Liver (tissue), 3 donors: Measurements from ENCODE around the gene SSR3.

ENCODE experiments used
- ATF3 ChIP-seq: IDR thresholded peaks from 2 replicates; pipeline ENCODE4 v1.6.1; 2016; ENCODE audit warnings: antibody characterized with exemption
- CTCF ChIP-seq: fragments of 150-350 bp; IDR thresholded peaks from 2 replicates; pipeline ENCODE4 v1.5.1; 2017; ENCODE audit warnings: improper control_type of control experiment, low read depth, low read length; ENCODE audit not compliant: missing input control
- EGR1 ChIP-seq, 2 donors: IDR thresholded peaks; 2 replicates each; pipeline ENCODE4 v1.6.1; 2016 to 2018; ENCODE audit warnings: antibody characterized with exemption in 2 of 2, low read depth in 2 of 2
- FOXA1 ChIP-seq: IDR thresholded peaks from 2 replicates; pipeline ENCODE4 v1.6.1; 2016; ENCODE audit warnings: antibody characterized with exemption
- FOXA2 ChIP-seq: IDR thresholded peaks from 2 replicates; pipeline ENCODE4 v1.6.1; 2016; ENCODE audit warnings: antibody characterized with exemption
- GABPA ChIP-seq, 2 donors: IDR thresholded peaks in 1 of 2; conservative IDR thresholded peaks in 1 of 2; 2 replicates each; pipeline ENCODE4 v1.6.1; 2016; ENCODE audit warnings: antibody characterized with exemption in 2 of 2, mild to moderate bottlenecking in 1 of 2, moderate library complexity in 1 of 2
- HNF4A ChIP-seq, 2 donors: conservative IDR thresholded peaks; 2 replicates each; pipeline ENCODE4 v1.6.1; 2016; ENCODE audit warnings: antibody characterized with exemption in 2 of 2, mild to moderate bottlenecking in 2 of 2
- MAX ChIP-seq: IDR thresholded peaks from 2 replicates; pipeline ENCODE4 v1.6.1; 2016; ENCODE audit warnings: antibody characterized with exemption
- RAD21 ChIP-seq, 2 donors: IDR thresholded peaks; 2 replicates each; pipeline ENCODE4 v1.6.1; 2016; ENCODE audit warnings: antibody characterized with exemption in 2 of 2, mild to moderate bottlenecking in 2 of 2
- REST ChIP-seq: IDR thresholded peaks from 2 replicates; pipeline ENCODE4 v1.6.1; 2016; ENCODE audit warnings: antibody characterized with exemption, mild to moderate bottlenecking
- RXRA ChIP-seq, 2 donors: IDR thresholded peaks; 2 replicates each; pipeline ENCODE4 v1.6.1; 2017 to 2018; ENCODE audit warnings: antibody characterized with exemption in 2 of 2, mild to moderate bottlenecking in 1 of 2
- SP1 ChIP-seq: IDR thresholded peaks from 2 replicates; pipeline ENCODE4 v1.6.1; 2018; ENCODE audit warnings: antibody characterized with exemption, mild to moderate bottlenecking
- YY1 ChIP-seq: IDR thresholded peaks from 2 replicates; pipeline ENCODE4 v1.6.1; 2016; ENCODE audit warnings: antibody characterized with exemption, mild to moderate bottlenecking
- donor health status: healthy.
- donor health status: healthy.

- TF ChIP-seq CTCF (no peak), ATF3 (no peak), GABPA (IDR thresholded peaks at IDR 0.05 in 1 of 2, conservative IDR thresholded peaks at IDR 0.05 in 1 of 2) (no peak), HNF4A (conservative IDR thresholded peaks at IDR 0.05) (no peak), REST (no peak), SP1 (no peak), RXRA (IDR thresholded peaks at IDR 0.05) (no peak), RAD21 (IDR thresholded peaks at IDR 0.05) (no peak), FOXA2 (no peak), YY1 (no peak), FOXA1 (no peak), MAX (no peak), EGR1 (IDR thresholded peaks at IDR 0.05; ENCODE audit: low read depth in 2 of 2) (no peak)
Observed at GRCh38 chr3:156599089-156599874, 44.4 kb upstream of the SSR3 start.
